Loucy (cell line): ENCODE measurements around the gene HEATR1.

ENCODE experiments used
- H2AFZ ChIP-seq: fragments of 200-600 bp; sonication (generic); 2 replicates; pipeline ENCODE4 v1.6.0; 2016; ENCODE audit warnings: antibody characterized with exemption, mild to moderate bottlenecking, low read length, moderate library complexity
- H3F3A ChIP-seq: fragments of 200-600 bp; 2 replicates; pipeline ENCODE4 v1.6.0; 2016; ENCODE audit warnings: antibody characterized with exemption, low read depth, mild to moderate bottlenecking
- H3K27me3 ChIP-seq: fragments of 200-600 bp; sonication (generic); 2 replicates; pipeline ENCODE4 v1.6.1; 2014; ENCODE audit warnings: low read length, mild to moderate bottlenecking; ENCODE audit not compliant: insufficient read depth, poor library complexity, severe bottlenecking
- H3K36me3 ChIP-seq: fragments of 200-600 bp; sonication (generic); 2 replicates; pipeline ENCODE4 v1.6.1; 2016; ENCODE audit warnings: low read length; ENCODE audit not compliant: insufficient read depth
- H3K4me1 ChIP-seq: fragments of 200-600 bp; sonication (generic); 2 replicates; pipeline ENCODE4 v1.5.1; 2014; ENCODE audit warnings: low read length, mild to moderate bottlenecking; ENCODE audit not compliant: insufficient read depth, poor library complexity, severe bottlenecking
- H3K4me2 ChIP-seq: fragments of 200-600 bp; sonication (generic); 2 replicates; pipeline ENCODE4 v1.6.0; 2014; ENCODE audit warnings: antibody characterized with exemption, low read length, low read depth, mild to moderate bottlenecking; ENCODE audit not compliant: poor library complexity, severe bottlenecking
- H3K4me3 ChIP-seq: fragments of 200-600 bp; sonication (generic); 2 replicates; pipeline ENCODE4 v1.5.1; 2014; ENCODE audit warnings: low read length, mild to moderate bottlenecking, mixed read lengths; ENCODE audit not compliant: poor library complexity, severe bottlenecking
- H3K79me2 ChIP-seq: fragments of 200-600 bp; sonication (generic); 2 replicates; pipeline ENCODE4 v1.6.1; 2014; ENCODE audit warnings: low read length; ENCODE audit not compliant: insufficient read depth
- H3K9ac ChIP-seq: fragments of 200-600 bp; sonication (generic); 2 replicates; pipeline ENCODE4 v1.6.0; 2014; ENCODE audit warnings: mild to moderate bottlenecking, low read depth, low read length, moderate library complexity; ENCODE audit not compliant: poor library complexity, severe bottlenecking
- H3K9me2 ChIP-seq: fragments of 200-600 bp; sonication (generic); replicated peaks from 2 replicates; pipeline ENCODE4 v1.6.1; 2016; ENCODE audit warnings: low read depth, low read length, mixed read lengths
- H3K9me3 ChIP-seq: fragments of 200-600 bp; sonication (generic); 2 replicates; pipeline ENCODE4 v1.6.1; 2014; ENCODE audit warnings: mild to moderate bottlenecking, antibody characterized with exemption, low read length, low read depth; ENCODE audit not compliant: insufficient read depth
- H4K20me1 ChIP-seq: fragments of 200-600 bp; sonication (generic); 2 replicates; pipeline ENCODE4 v1.6.0; 2014; ENCODE audit warnings: antibody characterized with exemption, low read length, mild to moderate bottlenecking; ENCODE audit not compliant: insufficient read depth, poor library complexity, severe bottlenecking
- CTCF ChIP-seq: fragments of 200-600 bp; sonication (generic); conservative IDR thresholded peaks from 2 replicates; pipeline ENCODE4 v1.5.1; 2014; ENCODE audit warnings: mild to moderate bottlenecking, antibody characterized with exemption, low read length
- EZH2phosphoT487 ChIP-seq: fragments of 200-600 bp; IDR thresholded peaks from 2 replicates; pipeline ENCODE4 v1.6.1; 2018; ENCODE audit warnings: antibody characterized with exemption, mild to moderate bottlenecking, moderate library complexity, borderline replicate concordance

HEATR1 gene

GRCh38 chr1:236524142-236524894 is 80.0 kb downstream of the HEATR1 start:
- Histone ChIP-seq H3K9me2 (no peaks in the 10 kb centered on the region), H3K4me3 (peak overlapping the region; percentile 92), H3K4me1 (peaks cover 10% of the 10 kb centered on the region), H3F3A (no peaks in the 10 kb centered on the region), H3K27me3 (no peaks in the 10 kb centered on the region), H3K79me2 (peaks cover 17% of the 10 kb centered on the region; the same call in 1 of the 2 replicates), H3K9ac (peak overlapping the region; percentile 79), H3K9me3 (no peaks in the 10 kb centered on the region), H3K36me3 (peaks cover 6% of the 10 kb centered on the region; the same call in 1 of the 2 replicates), H2AFZ (peak overlapping the region; percentile 98), H4K20me1 (no peaks in the 10 kb centered on the region), H3K4me2 (peak overlapping the region; percentile 82)
- no peak for TF ChIP-seq CTCF

- Histone ChIP-seq H3K9me3 (no peaks in the 10 kb centered on the region), H3K4me2 (peak within 1 kb of the TSS; percentile 82), H3K27me3 (no peaks in the 10 kb centered on the region), H3K4me1 (peaks cover 10% of the 10 kb centered on the region), H3K4me3 (peak within 1 kb of the TSS; percentile 92), H3K9ac (peak within 1 kb of the TSS; percentile 79), H3K36me3 (peaks cover 6% of the 10 kb centered on the region; the same call in 1 of the 2 replicates), H3K9me2 (no peaks in the 10 kb centered on the region), H2AFZ (peak within 1 kb of the TSS; percentile 98), H3K79me2 (peaks cover 17% of the 10 kb centered on the region; the same call in 1 of the 2 replicates), H3F3A (no peaks in the 10 kb centered on the region), H4K20me1 (no peaks in the 10 kb centered on the region)
- no peak for TF ChIP-seq CTCF
- TF ChIP-seq EZH2phosphoT487, result no peak
Measured at GRCh38 chr1:236523704-236524141, 80.6 kb downstream of the HEATR1 start, which contains the start of gene LGALS8. TSS of gene LGALS8 (plus strand) at chr1:236523982. CDS start at chr1:236526071, 2,089 bp downstream.

- H3K4me1 ChIP-seq, result peaks cover 10% of the 10 kb centered on the region
- H3K79me2 ChIP-seq, result peaks cover 17% of the 10 kb centered on the region; the same call in 1 of the 2 replicates
- no peaks in the 10 kb centered on the region for H3K9me2 ChIP-seq
- no peaks in the 10 kb centered on the region for H4K20me1 ChIP-seq
- H3K36me3 ChIP-seq, result peaks cover 6% of the 10 kb centered on the region; the same call in 1 of the 2 replicates
- H3F3A ChIP-seq, result no peaks in the 10 kb centered on the region
- H3K27me3 ChIP-seq, result no peaks in the 10 kb centered on the region
- TF ChIP-seq EZH2phosphoT487 (no peak), CTCF (no peak)
- H3K9ac ChIP-seq, result peak overlapping the region; percentile 79
- peak overlapping the region; percentile 98 for H2AFZ ChIP-seq
- peak overlapping the region; percentile 82 for H3K4me2 ChIP-seq
- peak overlapping the region; percentile 92 for H3K4me3 ChIP-seq
- no peaks in the 10 kb centered on the region for H3K9me3 ChIP-seq
Measured at GRCh38 chr1:236522937-236523703, 81.2 kb downstream of the HEATR1 start.
